Measurements from ENCODE around the gene OTUB2.
A peak's percentile ranks its signal among the peaks of the same experiment; 100 is the strongest.

OTUB2 gene

DNA sequence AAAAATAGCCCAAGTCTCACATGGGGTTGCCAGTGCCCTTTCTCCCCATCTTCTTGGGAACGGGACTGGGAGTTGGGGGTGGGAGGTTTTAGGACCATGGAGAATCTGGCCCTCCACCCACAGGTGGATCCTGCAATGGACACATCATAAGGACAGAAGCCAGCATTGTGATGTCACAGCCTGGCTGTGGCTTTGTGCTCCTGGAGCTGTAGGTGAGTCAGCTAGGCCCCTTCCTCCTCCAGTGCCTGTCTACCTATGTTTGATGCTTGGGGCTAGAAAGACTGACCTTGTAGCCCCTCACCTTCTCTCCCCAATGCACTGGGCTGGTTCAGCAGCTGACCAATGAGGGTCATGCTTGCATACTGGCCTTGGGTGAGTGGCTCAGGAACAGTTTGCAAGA, 29.1 kb upstream of the OTUB2 start, which contains the start of gene CCDC197:
TSS of gene CCDC197 (plus strand) at position 220 of the 400 bp plus-strand sequence. CDS start 831 bp downstream, outside the sequence.
- DNase-seq: no peak

GRCh38 chr14:93997916-93998870, 27.9 kb upstream of the OTUB2 start:
- no peak for DNase-seq

DNA sequence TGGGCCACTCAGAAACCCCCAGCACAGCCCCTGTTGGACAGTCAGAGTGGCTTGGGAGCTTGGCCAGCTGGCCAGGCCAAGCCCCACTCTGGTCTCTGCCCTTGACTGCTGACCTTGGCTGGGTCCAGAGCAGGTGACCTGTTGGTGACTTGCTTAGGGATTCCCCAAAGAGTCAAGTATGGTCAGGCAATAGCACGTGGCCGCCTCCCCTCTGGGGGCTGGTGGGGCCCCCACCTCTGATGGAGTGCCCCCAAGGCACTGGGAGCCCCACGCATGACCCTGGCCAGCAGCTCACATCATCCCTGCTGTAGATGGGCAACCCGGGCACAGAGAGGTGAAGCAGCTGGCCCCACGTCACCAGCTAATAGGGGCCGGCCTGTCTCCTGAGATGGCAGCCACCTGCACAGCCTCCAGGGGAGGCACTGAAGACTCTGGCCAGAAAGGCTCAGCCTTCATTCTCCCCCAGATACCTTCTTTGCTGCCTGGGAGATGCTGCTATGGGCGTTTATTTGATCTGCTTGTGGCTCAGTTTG, 27.2 kb upstream of the OTUB2 start:
- DNase-seq: no peak

GRCh38 chr14:93999573-93999972, 26.6 kb upstream of the OTUB2 start:
- no peak for DNase-seq

DNA sequence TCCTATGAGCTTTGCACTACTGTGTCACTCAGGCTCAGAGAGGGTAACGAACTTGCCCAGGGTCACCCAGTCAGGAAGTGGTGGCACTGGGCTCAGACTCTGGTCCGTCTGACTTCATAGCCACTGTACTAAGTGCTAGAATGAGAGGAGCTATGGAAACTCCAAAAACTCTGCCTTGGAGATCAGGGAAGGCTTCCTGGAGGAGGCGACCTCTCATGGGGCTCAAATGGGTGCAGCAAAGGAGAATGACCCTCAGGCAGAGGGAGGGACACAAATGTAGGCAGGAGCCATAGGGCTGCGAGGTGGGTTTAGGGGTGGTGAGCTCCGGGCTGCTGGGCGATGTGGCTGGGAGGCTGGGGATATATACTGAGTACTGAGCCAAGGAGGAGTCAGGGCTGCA, 25.9 kb upstream of the OTUB2 start:
- no peak for DNase-seq

- no peak for DNase-seq
Observed at GRCh38 chr14:94001016-94001415, 25.1 kb upstream of the OTUB2 start.

DNA sequence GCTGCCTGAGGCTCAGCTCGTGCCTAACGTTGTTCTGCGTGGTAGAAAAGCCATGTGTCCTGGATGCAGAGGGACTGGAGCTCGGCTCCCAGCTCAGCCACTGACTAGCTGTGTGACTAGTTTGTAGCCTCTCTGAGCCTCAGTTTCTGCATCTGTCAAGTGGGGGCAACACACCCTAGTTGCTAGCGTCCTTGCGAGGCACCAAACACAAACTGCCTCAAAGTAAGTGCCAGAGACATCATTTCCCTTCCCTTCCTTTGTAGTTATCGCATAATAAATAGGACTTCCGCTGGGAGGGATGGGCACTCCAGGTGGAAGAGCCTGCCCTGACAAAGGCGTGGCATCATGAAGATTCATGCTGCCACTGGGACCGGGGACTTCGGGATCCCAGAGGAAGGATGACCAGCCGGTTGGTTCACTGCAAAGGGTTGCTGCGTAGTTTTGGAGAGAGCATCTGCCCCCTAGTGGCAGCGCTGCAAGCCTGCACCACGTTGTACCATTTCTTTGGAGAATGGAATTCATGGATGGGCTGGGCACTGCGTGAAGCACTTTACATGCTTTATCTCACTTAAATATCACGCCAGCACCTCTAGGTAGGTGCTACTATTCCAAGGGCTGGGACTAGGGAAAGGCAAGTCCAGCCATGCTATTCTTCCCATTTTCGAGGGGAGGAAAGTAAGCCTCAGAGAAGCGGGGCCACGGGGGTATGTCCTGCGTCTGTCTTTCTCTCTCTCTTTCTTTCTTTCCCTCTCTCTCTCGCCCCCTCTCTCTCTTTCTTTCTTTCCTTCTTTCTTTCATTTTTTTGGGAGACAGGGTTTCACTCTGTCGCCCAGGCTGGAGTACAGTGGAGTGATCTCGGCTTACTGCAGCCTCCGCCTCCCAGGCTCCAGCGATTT, 24.4 kb upstream of the OTUB2 start:
- peak; percentile 83 for DNase-seq

DNA sequence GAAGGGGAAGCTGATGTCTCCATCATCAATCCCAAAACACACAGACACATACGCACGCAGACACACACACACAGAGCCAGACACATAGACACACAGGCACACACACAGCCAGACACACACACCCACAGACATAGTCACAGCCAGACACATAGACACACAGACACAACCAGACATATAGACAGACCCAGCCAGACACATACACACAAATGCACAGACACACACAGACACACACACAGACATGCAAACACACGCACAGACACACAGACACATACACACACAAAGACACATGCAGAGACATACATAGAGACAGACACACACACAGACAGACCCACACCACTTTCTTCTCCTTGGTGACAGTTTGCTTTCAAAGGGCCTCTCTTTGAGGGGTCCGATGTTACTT, 22.7 kb upstream of the OTUB2 start:
- no peak for DNase-seq

DNA sequence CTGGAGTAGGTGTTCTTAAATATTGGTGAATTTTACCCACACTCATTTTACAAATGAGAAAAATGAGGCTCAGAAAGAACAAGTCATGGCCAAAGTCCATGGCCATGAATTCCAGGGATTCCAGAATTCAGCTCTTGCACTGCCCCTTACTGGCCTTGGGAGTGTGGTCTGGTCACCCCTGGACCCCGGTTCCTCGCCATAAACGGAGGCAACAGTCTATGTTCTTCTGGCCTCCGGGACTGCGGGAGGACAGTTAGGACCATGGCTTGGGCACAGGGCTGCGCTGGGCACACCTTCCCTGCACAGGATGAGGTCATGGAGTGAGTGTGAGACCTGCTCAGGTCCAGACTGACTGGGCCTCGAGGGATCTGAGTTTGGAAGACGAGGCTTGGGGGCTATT, 22.1 kb upstream of the OTUB2 start:
- no peak for DNase-seq

- DNase-seq: no peak
Observed at GRCh38 chr14:94005324-94006073, 20.6 kb upstream of the OTUB2 start.

- no peak for DNase-seq
Observed at GRCh38 chr14:94008234-94008633, 17.9 kb upstream of the OTUB2 start.

DNA sequence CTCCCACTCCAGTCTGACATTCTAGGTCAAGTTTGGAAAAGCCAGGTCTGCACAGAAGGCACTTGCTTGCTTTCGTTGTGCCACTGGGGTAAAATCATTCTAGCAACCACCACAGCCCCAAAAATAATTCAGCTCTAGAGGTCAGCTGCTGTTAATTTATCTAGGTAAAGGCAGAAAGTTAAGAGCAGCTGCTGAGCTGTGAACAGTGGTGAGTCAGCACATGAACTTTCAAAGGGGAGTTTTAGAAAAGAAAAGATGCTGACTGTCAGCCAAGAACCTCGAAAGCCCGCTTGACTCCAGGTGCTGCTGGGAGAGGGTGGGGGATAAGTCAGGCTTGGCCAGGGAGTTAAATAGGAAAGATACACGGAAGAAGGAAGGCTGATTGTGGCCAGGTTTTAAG, 16.4 kb upstream of the OTUB2 start:
- peak; percentile 92 for DNase-seq

- DNase-seq: no peak
Observed at GRCh38 chr14:94010625-94011024, 15.5 kb upstream of the OTUB2 start.

DNA sequence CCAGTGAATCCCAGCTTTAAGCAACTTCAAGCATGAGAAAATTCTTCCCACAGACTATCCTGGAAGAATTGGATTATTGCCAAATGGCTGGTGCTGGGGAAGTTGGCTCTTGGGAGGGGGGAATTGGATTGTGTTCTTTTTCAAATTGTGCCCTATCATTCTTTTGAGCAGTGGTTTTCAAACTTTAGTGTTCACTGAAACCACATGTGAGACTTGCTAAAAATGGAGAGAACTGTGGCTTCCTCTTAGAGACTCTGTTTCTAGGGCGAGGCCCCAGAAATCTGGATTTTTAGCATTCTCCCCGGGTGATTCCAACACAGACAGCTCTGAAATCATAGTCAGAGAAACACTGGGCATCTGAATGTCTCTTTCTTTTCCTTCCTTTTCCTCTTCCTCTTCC, 14.3 kb upstream of the OTUB2 start:
- peak; percentile 21 for DNase-seq

DNA sequence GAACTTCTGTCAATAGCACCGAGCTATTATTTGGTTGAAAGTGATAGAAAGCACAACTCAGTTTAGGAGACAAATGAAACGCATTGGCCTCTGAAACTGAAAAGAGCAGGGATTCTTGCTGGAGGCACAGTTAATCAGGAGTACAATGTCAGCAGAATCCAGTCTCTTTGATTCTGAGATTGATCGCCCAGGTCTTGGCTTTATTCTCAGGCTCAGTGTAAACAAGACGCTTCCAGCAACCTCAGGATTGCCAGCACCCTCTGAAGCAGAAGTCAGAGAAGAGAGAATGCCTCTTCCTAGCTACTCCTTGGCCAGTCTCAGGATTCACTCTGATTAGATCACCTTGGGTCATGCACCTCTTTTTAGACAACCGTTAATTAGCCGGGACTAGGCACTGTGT, 11.8 kb upstream of the OTUB2 start:
- DNase-seq: no peak

DNA sequence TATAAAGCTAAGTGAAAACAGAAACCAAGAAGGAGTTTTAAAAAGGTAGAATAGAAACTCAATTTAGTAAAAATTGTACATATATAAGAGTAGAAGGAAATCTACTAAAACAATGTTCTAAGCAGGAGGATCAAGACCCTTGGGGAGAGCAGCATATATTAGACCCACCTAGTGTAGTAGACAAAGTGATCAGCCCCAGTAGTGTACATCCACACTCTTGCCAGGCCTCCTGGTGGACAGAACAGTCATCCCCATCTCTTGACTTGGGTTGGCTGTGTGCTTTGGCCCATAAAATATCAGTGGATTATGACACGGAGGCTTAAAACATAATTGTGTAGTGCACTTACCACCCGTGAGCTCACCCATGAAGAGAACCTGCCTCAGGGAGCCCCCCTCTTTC, 10.9 kb upstream of the OTUB2 start:
- DNase-seq: no peak

DNA sequence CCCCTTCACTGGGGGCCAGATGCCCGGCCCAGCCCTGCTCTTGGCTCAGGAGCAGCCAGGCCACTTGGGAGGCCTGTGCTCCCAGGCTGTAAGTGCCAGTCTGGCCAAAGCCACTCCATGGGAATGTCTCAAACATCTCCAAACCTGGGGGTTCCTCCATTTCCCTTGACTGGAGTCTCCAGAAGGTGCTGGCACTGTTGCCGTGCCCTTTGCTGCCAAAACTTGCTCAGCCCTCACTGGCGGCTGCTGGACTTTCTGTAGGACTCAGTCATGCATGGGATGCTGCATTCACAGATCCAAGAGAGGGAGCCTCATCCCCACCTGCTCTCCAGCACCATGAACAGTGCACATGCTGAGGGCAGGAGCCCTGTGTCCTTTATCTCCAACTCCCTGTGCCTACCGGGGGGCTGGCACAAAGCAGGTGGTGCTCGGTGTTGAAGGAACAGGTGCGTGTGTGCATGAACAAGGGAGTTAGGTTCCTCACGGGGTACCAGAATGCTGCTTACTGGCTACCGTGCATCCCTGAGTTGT, 9.6 kb upstream of the OTUB2 start:
- DNase-seq: no peak

DNA sequence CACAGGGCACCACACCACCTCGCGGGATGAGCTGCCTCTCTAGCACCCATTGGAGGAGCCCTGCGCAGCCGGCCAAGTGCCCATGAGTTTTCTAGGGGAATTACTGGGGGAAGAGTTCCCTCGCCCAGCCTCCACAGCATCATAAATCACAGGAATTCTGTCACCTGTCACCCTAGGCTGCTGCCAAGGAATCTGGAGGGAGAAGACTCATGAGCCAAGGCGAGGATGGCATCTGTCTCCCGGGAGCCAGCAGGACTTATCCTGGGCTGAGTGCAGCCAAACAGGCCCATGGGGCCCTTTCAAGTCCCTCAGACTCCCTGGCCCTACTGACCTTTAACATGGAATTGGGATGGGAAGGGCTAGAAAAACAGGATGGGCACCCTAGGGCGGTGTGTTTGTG, 7.8 kb upstream of the OTUB2 start:
- DNase-seq: no peak

GRCh38 chr14:94019329-94019728, 6.8 kb upstream of the OTUB2 start:
- no peak for DNase-seq

GRCh38 chr14:94020267-94020666, 5.9 kb upstream of the OTUB2 start:
- DNase-seq: no peak

DNA sequence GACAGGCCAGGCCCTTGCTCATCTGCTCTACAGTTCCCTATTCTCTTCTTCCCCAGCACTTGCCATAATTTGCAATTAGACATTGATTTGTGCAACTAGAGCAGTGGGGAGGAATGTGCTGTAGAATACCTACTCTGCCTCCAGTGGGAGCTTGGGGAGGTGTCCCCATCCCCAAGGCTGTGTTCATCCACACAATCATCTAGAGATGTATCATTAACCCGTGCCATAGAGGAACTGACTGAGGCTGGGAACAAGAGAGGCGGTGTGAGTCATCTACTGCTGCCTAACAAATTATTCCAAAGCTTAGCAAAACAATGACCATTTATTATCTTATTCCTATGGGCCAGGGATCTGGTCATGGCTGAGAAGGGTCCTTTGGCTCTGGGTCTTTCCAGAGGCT, 5.1 kb upstream of the OTUB2 start:
- no peak for DNase-seq

GRCh38 chr14:94021416-94022157, 4.6 kb upstream of the OTUB2 start:
- DNase-seq: no peak
